Kidney epithelial cell (primary cell): ENCODE results near the gene SEMA6B. TPM values are rescaled to one million over a fixed set of nuclear protein-coding genes. Genes with fewer than 3 reads are reported as not detected.

Experiments
- DNase-seq: peaks from one replicate; pipeline ENCODE4 v3.0.0-alpha.2; 2010; ENCODE audit warnings: low read depth
- H3K27me3 ChIP-seq: 2 replicates; pipeline ENCODE4 v1.6.0; 2011; ENCODE audit warnings: low read length; ENCODE audit not compliant: control insufficient read depth, insufficient read depth
- H3K36me3 ChIP-seq: 2 replicates; pipeline ENCODE4 v1.5.1; 2011; ENCODE audit warnings: low read length; ENCODE audit not compliant: control insufficient read depth, insufficient read depth
- H3K4me3 ChIP-seq: 2 replicates; pipeline ENCODE4 v1.5.1; 2011; ENCODE audit warnings: low read depth, mild to moderate bottlenecking, control low read depth, low read length
- CTCF ChIP-seq: IDR thresholded peaks from 2 replicates; pipeline ENCODE4 v1.5.1; 2011; ENCODE audit warnings: mild to moderate bottlenecking, moderate library complexity, low read length, control low read depth, inconsistent platforms; ENCODE audit not compliant: insufficient read depth, poor library complexity, severe bottlenecking
- total RNA-seq: library from RNA; depleted of rRNA; stranded (reverse); fragments of >200 nt; gene quantifications from 2 replicates; pipeline ENCODE4 v1.2.3, GENCODE V29; 2015

Gene SEMA6B
- total RNA-seq, 1 donor from 2014 or later: 0.13 TPM

GRCh38 chr19:4553775-4554174 lies 5.7 kb downstream of the SEMA6B start:
- Histone ChIP-seq H3K4me3 (no peak overlapping the region), H3K27me3 (peaks cover 2% of the 10 kb centered on the region), H3K36me3 (no peaks in the 10 kb centered on the region)
- no peak for TF ChIP-seq CTCF
- DNase-seq: no peak

- Histone ChIP-seq H3K36me3 (no peaks in the 10 kb centered on the region), H3K27me3 (peaks cover 2% of the 10 kb centered on the region), H3K4me3 (no peak overlapping the region)
- TF ChIP-seq CTCF: no peak
- DNase-seq: no peak
Measured at GRCh38 chr19:4553092-4553695, 6.3 kb downstream of the SEMA6B start.

- TF ChIP-seq CTCF: no peak
- DNase-seq: no peak
- H3K36me3 ChIP-seq: no peaks in the 10 kb centered on the region
- H3K27me3 ChIP-seq: peaks cover 2% of the 10 kb centered on the region
- no peak overlapping the region for H3K4me3 ChIP-seq
Measured at GRCh38 chr19:4552525-4552819, 7.0 kb downstream of the SEMA6B start.

- DNase-seq: no peak
- Histone ChIP-seq H3K27me3 (peaks cover 2% of the 10 kb centered on the region), H3K4me3 (no peak overlapping the region), H3K36me3 (no peaks in the 10 kb centered on the region)
- no peak for TF ChIP-seq CTCF
Measured at GRCh38 chr19:4550479-4551050, 8.9 kb downstream of the SEMA6B start.

GRCh38 chr19:4550018-4550417 lies 9.5 kb downstream of the SEMA6B start:
- H3K4me3 ChIP-seq: no peak overlapping the region
- H3K36me3 ChIP-seq: no peaks in the 10 kb centered on the region
- no peak for TF ChIP-seq CTCF
- peaks cover 2% of the 10 kb centered on the region for H3K27me3 ChIP-seq
- no peak for DNase-seq

GRCh38 chr19:4548238-4548584 lies 11.3 kb downstream of the SEMA6B start:
- no peak for DNase-seq
- Histone ChIP-seq H3K27me3 (no peaks in the 10 kb centered on the region), H3K4me3 (no peak overlapping the region), H3K36me3 (no peaks in the 10 kb centered on the region)
- TF ChIP-seq CTCF: no peak
